IPS-15b (cell line): ENCODE measurements around the gene MARCHF4.

Experiments
- H3K27me3 ChIP-seq: one replicate; pipeline ENCODE4 v1.6.1; 2013; ENCODE audit warnings: low read length; ENCODE audit not compliant: control insufficient read depth, insufficient read depth
- H3K36me3 ChIP-seq: one replicate; pipeline ENCODE4 v1.6.1; 2013; ENCODE audit warnings: low read length; ENCODE audit not compliant: control insufficient read depth, insufficient read depth
- H3K4me1 ChIP-seq: one replicate; pipeline ENCODE4 v1.6.1; 2013; ENCODE audit warnings: mild to moderate bottlenecking, low read length; ENCODE audit not compliant: control insufficient read depth, insufficient read depth
- H3K4me3 ChIP-seq: one replicate; pipeline ENCODE4 v1.5.1; 2013; ENCODE audit warnings: low read depth, low read length
- H3K9ac ChIP-seq: one replicate; pipeline ENCODE4 v1.6.1; 2013; ENCODE audit warnings: low read depth, mild to moderate bottlenecking, low read length
- H3K9me3 ChIP-seq: one replicate; pipeline ENCODE4 v1.6.1; 2013; ENCODE audit warnings: mild to moderate bottlenecking, low read length; ENCODE audit not compliant: control insufficient read depth, insufficient read depth

Gene MARCHF4

GRCh38 chr2:216406826-216407225 lies 34.5 kb upstream of the MARCHF4 start:
- Histone ChIP-seq H3K9ac (no peak overlapping the region), H3K9me3 (no peaks in the 10 kb centered on the region), H3K4me3 (no peak overlapping the region), H3K4me1 (peaks cover 2% of the 10 kb centered on the region), H3K27me3 (no peaks in the 10 kb centered on the region), H3K36me3 (no peaks in the 10 kb centered on the region)

DNA sequence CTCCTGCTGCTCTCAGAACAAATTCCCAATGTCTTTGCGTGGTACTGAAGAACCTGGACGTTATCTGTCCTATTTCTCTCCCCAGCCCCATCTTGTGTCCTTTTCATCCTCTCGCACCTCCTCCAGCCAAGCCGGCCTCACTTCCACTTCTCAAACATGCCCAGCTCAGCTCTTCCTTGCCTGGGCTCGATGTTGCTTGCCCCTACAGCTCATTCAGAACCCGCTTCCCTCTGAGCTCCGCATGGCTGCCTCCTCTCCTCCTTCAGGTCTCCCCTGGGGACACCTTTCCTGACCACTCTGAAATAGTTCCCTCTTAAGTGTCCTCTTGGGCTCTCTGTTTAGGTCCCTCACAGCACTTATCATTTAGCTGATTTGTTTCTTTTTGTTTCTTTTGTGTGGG lies 33.3 kb upstream of the MARCHF4 start:
- Histone ChIP-seq H3K4me1 (no peaks in the 10 kb centered on the region), H3K9ac (no peak overlapping the region), H3K36me3 (no peaks in the 10 kb centered on the region), H3K9me3 (no peaks in the 10 kb centered on the region), H3K4me3 (no peak overlapping the region), H3K27me3 (no peaks in the 10 kb centered on the region)

DNA sequence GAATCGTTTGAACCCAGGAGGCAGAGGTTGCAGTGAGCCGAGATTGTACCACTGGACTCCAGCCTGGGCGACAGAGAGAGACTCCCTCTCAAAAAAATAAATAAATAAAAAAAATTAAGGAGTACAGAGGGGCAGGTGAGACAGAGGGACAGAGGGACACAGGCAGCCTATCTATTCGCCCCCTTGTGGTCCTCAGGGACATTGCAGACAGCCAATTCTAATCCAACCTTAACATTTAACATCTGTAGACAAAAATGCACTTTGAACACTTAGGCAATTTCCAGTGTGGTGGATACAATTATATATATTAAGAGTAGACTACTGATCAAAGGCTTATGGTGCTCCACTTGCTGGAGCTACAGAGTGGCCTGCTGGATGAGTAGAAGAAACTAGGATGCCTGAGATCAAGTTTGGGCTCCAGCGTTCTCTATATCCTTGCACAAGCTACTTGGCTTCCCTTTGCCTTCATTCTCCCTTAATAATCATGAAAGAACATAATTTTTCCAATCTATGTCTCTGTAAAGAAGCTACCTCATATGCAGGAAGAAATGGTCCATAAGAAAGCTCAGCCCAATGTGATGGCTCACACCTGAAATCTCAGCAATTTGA lies 31.8 kb upstream of the MARCHF4 start:
- no peaks in the 10 kb centered on the region for H3K4me1 ChIP-seq
- no peaks in the 10 kb centered on the region for H3K36me3 ChIP-seq

DNA sequence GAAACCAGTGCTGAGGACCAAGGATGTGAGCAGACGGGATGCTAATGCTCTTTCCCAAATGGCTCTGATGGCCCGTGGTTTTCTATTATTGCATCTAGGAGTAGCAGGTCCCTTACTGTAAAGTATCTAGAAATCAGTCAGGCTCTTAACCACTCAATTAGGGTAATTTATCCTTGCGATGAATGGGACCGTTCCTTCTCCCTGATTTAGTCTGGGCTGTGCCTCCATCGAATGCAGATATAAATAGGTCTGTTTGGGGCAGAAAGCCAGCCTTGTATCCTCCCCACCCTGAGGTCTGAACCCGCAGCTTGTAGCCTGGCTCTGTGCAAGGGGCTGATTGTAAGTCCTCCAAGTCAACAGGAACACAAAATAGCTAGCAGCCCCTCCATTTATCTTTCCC lies 30.5 kb upstream of the MARCHF4 start:
- no peaks in the 10 kb centered on the region for H3K27me3 ChIP-seq
- H3K36me3 ChIP-seq, result no peaks in the 10 kb centered on the region
- no peaks in the 10 kb centered on the region for H3K9me3 ChIP-seq
- H3K4me1 ChIP-seq, result no peaks in the 10 kb centered on the region
- no peak overlapping the region for H3K4me3 ChIP-seq
- H3K9ac ChIP-seq, result no peak overlapping the region

More for the DNA sequence above, 31.8 kb upstream of the MARCHF4 start:
- Histone ChIP-seq H3K27me3 (no peaks in the 10 kb centered on the region), H3K9me3 (no peaks in the 10 kb centered on the region), H3K4me3 (no peak overlapping the region), H3K9ac (no peak overlapping the region)

DNA sequence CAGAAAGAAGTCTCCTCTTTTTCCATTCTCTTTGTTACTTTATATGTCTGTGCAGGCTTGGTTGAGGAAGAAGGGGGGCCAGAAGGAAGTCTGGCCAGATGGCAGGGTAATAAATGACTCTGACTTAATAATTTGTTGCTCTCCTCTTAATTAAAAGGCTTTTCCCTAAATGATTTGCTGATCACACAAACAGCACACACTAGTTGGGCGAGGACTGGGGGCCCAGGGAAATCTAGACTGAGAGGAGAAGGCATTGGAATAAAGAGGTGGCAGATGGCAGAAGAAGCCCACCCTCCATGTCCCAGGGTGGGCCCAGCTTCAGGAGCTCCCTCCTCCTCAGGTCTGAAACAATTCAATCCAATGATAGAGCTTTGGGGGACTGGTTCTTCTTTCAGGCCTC lies 27.3 kb upstream of the MARCHF4 start:
- H3K36me3 ChIP-seq, result no peaks in the 10 kb centered on the region
- H3K9ac ChIP-seq, result no peak overlapping the region
- H3K4me3 ChIP-seq, result no peak overlapping the region
- no peaks in the 10 kb centered on the region for H3K4me1 ChIP-seq
- no peaks in the 10 kb centered on the region for H3K9me3 ChIP-seq
- H3K27me3 ChIP-seq, result no peaks in the 10 kb centered on the region

- H3K9ac ChIP-seq, result no peak overlapping the region
- no peaks in the 10 kb centered on the region for H3K27me3 ChIP-seq
- no peaks in the 10 kb centered on the region for H3K36me3 ChIP-seq
- no peak overlapping the region for H3K4me3 ChIP-seq
- no peaks in the 10 kb centered on the region for H3K9me3 ChIP-seq
- no peaks in the 10 kb centered on the region for H3K4me1 ChIP-seq
Observed at GRCh38 chr2:216394881-216395280, 22.6 kb upstream of the MARCHF4 start.

DNA sequence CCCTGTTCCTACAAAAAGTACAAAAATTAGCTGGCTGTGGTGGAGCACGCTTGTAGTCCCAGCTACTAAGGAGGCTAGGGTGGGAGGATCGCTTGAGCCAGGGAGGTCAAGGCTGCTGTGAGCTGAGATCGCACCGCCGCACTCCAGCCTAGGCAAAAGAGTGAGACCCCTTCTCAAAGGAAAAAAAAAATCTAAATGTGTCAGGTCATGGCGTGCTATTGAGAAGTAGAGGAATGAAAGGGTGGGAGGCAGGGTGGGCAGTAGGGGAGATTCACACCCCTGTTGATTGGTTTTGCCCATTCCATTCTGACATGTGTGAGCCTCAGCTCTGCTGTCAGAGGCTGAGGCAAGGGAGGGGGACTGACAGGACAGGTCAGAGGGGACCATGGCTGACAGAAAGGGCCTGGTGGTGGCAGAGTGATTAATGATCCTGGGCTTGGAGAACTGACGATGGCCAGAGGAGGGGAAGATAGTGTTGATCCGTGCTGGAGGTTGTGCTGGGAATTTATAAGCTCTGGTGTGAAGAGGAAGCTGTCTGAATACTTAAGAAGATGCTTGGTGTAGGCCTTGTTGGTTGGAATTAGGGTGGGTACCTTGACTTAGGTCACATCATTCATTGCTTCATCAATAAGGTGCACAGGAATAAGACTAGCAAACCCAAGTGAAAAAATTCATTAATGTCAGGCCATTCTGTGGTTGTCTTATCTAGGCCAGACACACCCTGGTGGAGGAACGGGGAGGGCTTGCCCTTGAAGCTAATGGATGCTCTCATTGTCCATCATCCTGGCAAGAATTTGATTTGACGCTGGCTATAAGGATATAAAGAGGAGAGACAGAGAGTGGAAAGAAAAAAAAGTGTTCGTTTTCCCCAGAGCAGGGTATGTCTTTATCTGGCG lies 20.9 kb upstream of the MARCHF4 start:
- Histone ChIP-seq H3K9me3 (no peaks in the 10 kb centered on the region), H3K4me1 (no peaks in the 10 kb centered on the region), H3K36me3 (no peaks in the 10 kb centered on the region), H3K9ac (no peak overlapping the region), H3K4me3 (no peak overlapping the region), H3K27me3 (no peaks in the 10 kb centered on the region)

DNA sequence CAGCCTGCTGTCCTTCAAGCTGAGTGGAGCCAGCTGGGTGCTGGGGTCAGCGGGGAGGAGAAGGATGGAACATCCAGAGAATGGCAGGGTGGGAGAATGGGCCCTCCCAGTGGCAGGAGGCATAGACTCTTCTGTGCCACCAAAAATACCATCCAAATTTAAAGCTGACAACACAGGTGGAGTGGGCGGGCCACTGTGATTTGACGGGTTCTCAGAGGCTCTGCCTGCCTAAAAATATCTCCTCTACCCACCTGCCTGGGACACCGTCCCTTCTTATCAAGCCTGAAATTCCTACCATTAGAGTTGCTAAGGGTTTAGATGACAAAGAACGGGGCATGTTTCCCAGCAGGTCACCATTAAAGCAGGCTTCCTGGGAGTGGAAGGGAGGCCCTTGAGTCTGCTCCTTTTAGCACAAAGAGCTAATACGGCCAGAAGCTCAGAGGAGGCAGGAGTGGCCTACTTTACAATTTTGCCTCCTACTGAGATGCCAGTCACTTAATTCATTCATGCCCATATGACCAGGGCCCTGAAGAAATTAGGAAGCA lies 19.8 kb upstream of the MARCHF4 start:
- Histone ChIP-seq H3K4me1 (no peaks in the 10 kb centered on the region), H3K9ac (no peak overlapping the region), H3K36me3 (no peaks in the 10 kb centered on the region), H3K4me3 (no peak overlapping the region), H3K27me3 (no peaks in the 10 kb centered on the region), H3K9me3 (no peaks in the 10 kb centered on the region)

GRCh38 chr2:216391401-216391800 lies 19.1 kb upstream of the MARCHF4 start:
- H3K4me3 ChIP-seq, result no peak overlapping the region
- no peaks in the 10 kb centered on the region for H3K36me3 ChIP-seq
- no peaks in the 10 kb centered on the region for H3K9me3 ChIP-seq
- no peaks in the 10 kb centered on the region for H3K4me1 ChIP-seq
- H3K9ac ChIP-seq, result no peak overlapping the region
- no peaks in the 10 kb centered on the region for H3K27me3 ChIP-seq

GRCh38 chr2:216389570-216389969 lies 17.3 kb upstream of the MARCHF4 start:
- no peaks in the 10 kb centered on the region for H3K36me3 ChIP-seq
- no peaks in the 10 kb centered on the region for H3K9me3 ChIP-seq
- H3K4me3 ChIP-seq, result no peak overlapping the region
- H3K4me1 ChIP-seq, result peaks cover 3% of the 10 kb centered on the region
- no peaks in the 10 kb centered on the region for H3K27me3 ChIP-seq
- no peak overlapping the region for H3K9ac ChIP-seq

GRCh38 chr2:216388046-216388884 lies 16.0 kb upstream of the MARCHF4 start:
- Histone ChIP-seq H3K9me3 (no peaks in the 10 kb centered on the region), H3K27me3 (no peaks in the 10 kb centered on the region), H3K9ac (no peak overlapping the region), H3K36me3 (no peaks in the 10 kb centered on the region), H3K4me3 (no peak overlapping the region), H3K4me1 (peaks cover 3% of the 10 kb centered on the region)
